ENCODE results near the gene DAB1. TPM values are rescaled to one million over a fixed set of nuclear protein-coding genes. Genes with fewer than 3 reads are reported as not detected.

DAB1 gene
- total RNA-seq, 1 donor from 2014 or later = 14.0 TPM

DNA sequence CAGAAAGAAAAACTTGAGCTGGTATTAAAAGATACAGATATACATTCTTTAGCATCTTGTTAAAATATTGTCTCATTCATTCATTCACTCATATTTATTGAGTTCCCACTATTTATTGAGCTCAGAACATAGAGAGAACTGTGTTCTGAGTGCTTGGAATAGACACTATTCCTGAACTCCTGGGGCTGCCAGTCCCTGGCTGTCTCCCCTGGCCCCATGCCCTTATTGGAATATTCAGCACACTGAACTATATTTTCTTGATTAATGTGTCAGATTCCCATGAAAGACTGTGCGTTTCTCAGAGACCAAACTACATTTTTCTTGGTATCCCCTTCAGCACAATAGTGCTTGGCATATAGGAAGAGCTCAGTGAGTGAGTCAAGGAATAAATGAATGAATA, 44.0 kb upstream of the DAB1 start:
- Mint-ChIP-seq H3K27ac (ENCODE audit: unreplicated experiment) (no peak overlapping the region), H3K4me3 (no peak overlapping the region), H3K36me3 (ENCODE audit: low read depth) (peaks cover 8% of the 10 kb centered on the region), H3K4me1 (peaks cover 10% of the 10 kb centered on the region), H3K9me3 (peaks cover 9% of the 10 kb centered on the region), H3K27me3 (ENCODE audit: low read depth) (no peaks in the 10 kb centered on the region)
- no peak for DNase-seq (ENCODE audit: low read depth, low spot score)
- TF ChIP-seq, protein P1, sequence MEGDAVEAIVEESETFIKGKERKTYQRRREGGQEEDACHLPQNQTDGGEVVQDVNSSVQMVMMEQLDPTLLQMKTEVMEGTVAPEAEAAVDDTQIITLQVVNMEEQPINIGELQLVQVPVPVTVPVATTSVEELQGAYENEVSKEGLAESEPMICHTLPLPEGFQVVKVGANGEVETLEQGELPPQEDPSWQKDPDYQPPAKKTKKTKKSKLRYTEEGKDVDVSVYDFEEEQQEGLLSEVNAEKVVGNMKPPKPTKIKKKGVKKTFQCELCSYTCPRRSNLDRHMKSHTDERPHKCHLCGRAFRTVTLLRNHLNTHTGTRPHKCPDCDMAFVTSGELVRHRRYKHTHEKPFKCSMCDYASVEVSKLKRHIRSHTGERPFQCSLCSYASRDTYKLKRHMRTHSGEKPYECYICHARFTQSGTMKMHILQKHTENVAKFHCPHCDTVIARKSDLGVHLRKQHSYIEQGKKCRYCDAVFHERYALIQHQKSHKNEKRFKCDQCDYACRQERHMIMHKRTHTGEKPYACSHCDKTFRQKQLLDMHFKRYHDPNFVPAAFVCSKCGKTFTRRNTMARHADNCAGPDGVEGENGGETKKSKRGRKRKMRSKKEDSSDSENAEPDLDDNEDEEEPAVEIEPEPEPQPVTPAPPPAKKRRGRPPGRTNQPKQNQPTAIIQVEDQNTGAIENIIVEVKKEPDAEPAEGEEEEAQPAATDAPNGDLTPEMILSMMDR (conservative IDR thresholded peaks at IDR 0.05) = no peak

DNA sequence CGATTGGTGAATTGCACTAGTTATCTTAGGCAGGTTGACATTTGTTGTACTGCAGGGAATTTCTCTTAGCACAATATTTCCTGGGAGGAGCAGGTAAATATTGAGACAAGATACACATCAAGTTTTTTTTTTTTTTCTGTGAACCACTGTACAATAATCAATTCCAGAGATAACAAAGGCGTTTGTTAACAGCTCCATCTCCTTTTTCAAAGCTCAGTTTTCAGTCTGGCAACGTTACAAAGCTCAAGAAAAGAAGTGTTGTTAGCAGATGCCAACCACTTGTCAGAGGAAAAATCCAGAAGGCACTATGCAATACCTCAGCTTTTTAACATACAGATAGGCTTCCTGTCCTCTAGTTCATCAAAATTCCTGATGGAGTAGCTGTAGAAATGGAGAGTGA, 40.9 kb upstream of the DAB1 start:
- TF ChIP-seq, protein P1 (conservative IDR thresholded peaks at IDR 0.05) = no peak
- no peak overlapping the region for H3K4me3 Mint-ChIP-seq
- H3K27ac Mint-ChIP-seq (ENCODE audit: unreplicated experiment) = no peak overlapping the region
- no peaks in the 10 kb centered on the region for H3K9me3 Mint-ChIP-seq
- H3K36me3 Mint-ChIP-seq (ENCODE audit: low read depth) = no peaks in the 10 kb centered on the region
- peaks cover 14% of the 10 kb centered on the region for H3K4me1 Mint-ChIP-seq
- DNase-seq (ENCODE audit: low read depth, low spot score) = no peak
- H3K27me3 Mint-ChIP-seq (ENCODE audit: low read depth) = no peaks in the 10 kb centered on the region

DNA sequence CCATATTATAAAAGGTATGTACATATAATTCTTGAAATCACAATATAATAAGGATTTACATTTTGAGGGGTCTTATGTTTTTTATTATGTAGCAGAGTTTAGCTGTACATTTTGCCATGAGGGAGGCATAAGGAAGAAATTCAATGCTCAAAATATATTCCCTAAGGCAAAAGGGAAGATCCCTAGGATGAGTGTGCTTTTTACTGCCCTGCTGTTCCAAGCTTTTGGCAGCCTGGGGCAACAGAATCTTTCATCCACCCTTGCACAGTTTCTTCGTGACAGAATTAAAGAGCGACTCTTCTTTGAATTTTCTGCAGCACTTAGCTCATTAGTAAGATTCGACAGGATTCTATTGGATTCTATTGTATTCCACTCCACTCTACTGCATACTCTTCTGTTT, 39.5 kb upstream of the DAB1 start:
- DNase-seq (ENCODE audit: low read depth, low spot score) = no peak
- Mint-ChIP-seq H3K36me3 (ENCODE audit: low read depth) (no peaks in the 10 kb centered on the region), H3K9me3 (no peaks in the 10 kb centered on the region), H3K4me1 (peaks cover 14% of the 10 kb centered on the region), H3K4me3 (no peak overlapping the region), H3K27me3 (ENCODE audit: low read depth) (no peaks in the 10 kb centered on the region), H3K27ac (ENCODE audit: unreplicated experiment) (no peak overlapping the region)
- TF ChIP-seq, protein P1 (conservative IDR thresholded peaks at IDR 0.05) = no peak

DNA sequence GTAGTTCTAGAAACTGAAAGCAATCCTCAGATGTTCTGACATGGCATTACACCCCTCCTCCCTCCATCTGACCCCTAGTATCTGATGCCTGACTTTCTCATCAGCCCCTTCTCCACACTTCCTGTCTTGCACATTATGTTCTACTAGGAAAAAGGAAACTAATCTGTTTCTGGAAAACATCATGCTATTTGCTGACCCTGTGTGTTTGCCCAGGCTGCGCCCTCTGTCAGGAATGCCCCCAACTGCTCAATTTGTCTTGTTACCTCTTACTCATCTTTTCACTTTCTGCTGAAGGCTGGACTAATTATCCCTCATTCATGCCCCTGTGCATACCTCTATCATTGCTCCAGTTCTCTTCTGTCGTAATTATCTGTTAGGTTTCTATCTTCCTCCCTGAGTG, 37.5 kb upstream of the DAB1 start:
- no peaks in the 10 kb centered on the region for H3K27me3 Mint-ChIP-seq (ENCODE audit: low read depth)
- DNase-seq (ENCODE audit: low read depth, low spot score) = no peak
- TF ChIP-seq, protein P1 (conservative IDR thresholded peaks at IDR 0.05) = no peak
- H3K27ac Mint-ChIP-seq (ENCODE audit: unreplicated experiment) = no peak overlapping the region
- peaks cover 3% of the 10 kb centered on the region for H3K9me3 Mint-ChIP-seq
- peaks cover 4% of the 10 kb centered on the region for H3K36me3 Mint-ChIP-seq (ENCODE audit: low read depth)
- H3K4me3 Mint-ChIP-seq = no peak overlapping the region
- peaks cover 14% of the 10 kb centered on the region for H3K4me1 Mint-ChIP-seq

DNA sequence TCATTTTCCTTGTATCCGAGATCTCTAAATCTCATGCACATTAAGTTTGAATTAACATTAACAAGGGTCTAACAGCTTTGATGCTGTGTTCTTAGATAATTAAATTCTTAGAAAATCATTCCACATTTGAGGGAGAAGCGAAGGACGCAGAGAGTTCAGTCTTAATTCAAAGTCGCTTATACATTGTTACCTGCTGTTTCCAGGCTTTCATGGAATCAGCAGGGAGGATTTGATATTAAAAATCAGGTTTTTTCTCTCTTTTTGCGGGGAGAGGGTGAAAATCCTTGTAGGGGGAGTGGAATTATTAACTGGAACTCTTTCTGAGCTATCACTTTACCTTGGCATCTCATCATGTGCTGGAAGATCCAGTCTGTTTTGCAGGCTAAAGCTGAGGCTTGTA, 27.7 kb upstream of the DAB1 start:
- Mint-ChIP-seq H3K36me3 (ENCODE audit: low read depth) (no peaks in the 10 kb centered on the region), H3K9me3 (peaks cover 3% of the 10 kb centered on the region), H3K27ac (ENCODE audit: unreplicated experiment) (no peak overlapping the region), H3K27me3 (ENCODE audit: low read depth) (peaks cover 5% of the 10 kb centered on the region), H3K4me1 (no peaks in the 10 kb centered on the region), H3K4me3 (no peak overlapping the region)
- TF ChIP-seq, protein P1 (conservative IDR thresholded peaks at IDR 0.05) = no peak
- DNase-seq (ENCODE audit: low read depth, low spot score) = no peak

DNA sequence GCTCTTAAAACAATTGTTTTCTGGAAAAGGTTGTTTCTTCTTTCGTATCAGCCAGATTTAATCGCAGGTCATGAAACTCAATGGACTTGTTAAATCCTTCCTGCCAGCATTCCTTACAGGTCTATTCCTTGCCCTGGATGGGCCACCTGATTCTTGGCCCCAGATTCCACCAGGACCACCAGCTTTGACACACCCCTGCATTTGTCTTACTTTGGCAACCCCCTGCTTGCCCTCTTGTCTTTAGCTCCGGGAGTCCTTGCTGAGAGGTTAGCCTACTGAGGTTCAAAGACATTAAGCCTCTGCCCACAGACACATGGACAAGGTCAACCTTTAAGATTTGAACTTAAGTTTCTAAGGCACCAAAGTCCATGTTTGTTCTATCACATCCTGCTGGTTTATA, 27.1 kb upstream of the DAB1 start:
- no peaks in the 10 kb centered on the region for H3K4me1 Mint-ChIP-seq
- no peak overlapping the region for H3K4me3 Mint-ChIP-seq
- H3K36me3 Mint-ChIP-seq (ENCODE audit: low read depth) = no peaks in the 10 kb centered on the region
- peaks cover 3% of the 10 kb centered on the region for H3K9me3 Mint-ChIP-seq
- TF ChIP-seq, protein P1 (conservative IDR thresholded peaks at IDR 0.05) = no peak
- H3K27me3 Mint-ChIP-seq (ENCODE audit: low read depth) = peaks cover 5% of the 10 kb centered on the region
- no peak for DNase-seq (ENCODE audit: low read depth, low spot score)
- no peak overlapping the region for H3K27ac Mint-ChIP-seq (ENCODE audit: unreplicated experiment)
